ENCODE measurements around the gene TRIM10. TPM values are rescaled to one million over a fixed set of nuclear protein-coding genes. Genes with fewer than 3 reads are reported as not detected.

TRIM10 gene
- total and polyA plus RNA-seq, 7 donors, result 0.36 to 4.8 (median 3.1) TPM; not detected in 3

DNA sequence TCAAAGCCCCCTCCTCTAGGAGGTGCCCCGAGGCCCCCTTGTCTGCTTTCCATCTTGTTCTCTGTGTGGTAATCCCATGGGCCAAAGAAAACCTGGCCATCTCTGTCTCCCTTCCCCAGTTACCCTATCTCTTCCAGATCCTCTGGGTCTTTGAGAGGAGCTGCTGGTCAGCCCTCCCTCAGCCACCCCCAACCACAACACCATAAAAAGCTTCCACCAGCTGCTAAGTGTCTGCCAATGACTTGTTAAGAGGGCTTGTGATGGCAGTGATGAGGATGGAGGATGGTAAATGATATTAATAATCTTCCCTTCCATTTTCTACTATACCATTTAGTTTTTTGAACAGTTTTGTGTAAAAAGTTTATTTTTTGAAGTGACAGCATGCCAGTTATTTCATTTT is 34.9 kb upstream of the TRIM10 start:
- peaks cover 16 to 85% (median 41%) of the 10 kb centered on the region in 4 donors for H3K36me3 ChIP-seq
- no peak for TF ChIP-seq POLR2A (IDR thresholded peaks at IDR 0.05)
- no peak for TF ChIP-seq CTCF (IDR thresholded peaks at IDR 0.05)
- TF ChIP-seq EP300 (IDR thresholded peaks at IDR 0.05), result no peak
- TF ChIP-seq POLR2AphosphoS5 (IDR thresholded peaks at IDR 0.05), result no peak
- DNase-seq, result no peak

DNA sequence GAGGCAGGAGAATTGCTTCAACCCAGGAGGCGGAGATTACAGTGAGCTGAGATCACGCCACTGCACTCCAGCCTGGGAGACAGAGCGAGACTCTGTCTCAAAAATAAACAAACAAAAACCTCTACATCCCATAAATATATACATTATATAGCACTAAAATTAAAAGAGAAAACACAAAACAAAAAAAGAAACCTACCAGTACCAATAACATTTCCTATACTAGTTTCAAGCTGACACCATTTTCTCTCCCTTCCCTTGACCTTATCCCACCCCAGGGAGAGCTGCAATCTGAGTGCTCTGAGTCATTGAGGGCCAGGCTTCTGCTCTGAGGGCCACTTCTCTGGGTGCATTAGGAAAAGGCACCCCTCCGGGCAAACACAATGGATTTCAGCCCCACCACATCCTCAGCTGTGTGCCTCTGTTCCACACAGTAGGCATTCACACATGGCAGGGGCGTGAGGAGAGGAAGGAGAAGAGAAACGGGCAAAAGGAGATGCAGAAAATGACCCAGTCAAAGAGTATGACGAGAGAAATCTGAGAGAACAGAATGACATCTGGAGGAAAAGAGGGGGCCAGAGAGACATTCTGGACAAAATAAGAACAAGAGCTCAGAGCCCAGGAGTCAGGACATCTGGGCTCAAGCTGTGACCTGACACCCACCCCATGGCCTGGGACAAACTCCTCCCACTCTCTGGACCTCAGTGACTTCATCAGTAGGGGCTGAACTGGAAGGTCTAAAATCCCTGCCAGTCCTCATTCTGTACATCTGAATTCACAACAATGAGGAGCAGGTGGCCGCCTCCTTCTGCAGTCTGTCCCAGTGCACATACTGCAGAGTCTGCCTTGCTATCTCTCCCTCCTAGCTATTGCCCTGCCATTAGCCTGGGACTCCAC is 34.0 kb upstream of the TRIM10 start:
- peaks cover 13 to 85% (median 42%) of the 10 kb centered on the region in 4 donors for H3K36me3 ChIP-seq
- no peaks in the 10 kb centered on the region for H3K27me3 ChIP-seq
- no peaks in the 10 kb centered on the region for H3K9me3 ChIP-seq
- H3K4me3 ChIP-seq, result no peak overlapping the region
- WGBS, 2 donors, result 92 to 93% methylated on average over 8 of the region's 8 CpGs
- no peak for DNase-seq
- TF ChIP-seq CTCF (IDR thresholded peaks at IDR 0.05) (no peak), EP300 (IDR thresholded peaks at IDR 0.05) (no peak), POLR2AphosphoS5 (IDR thresholded peaks at IDR 0.05) (no peak), POLR2A (IDR thresholded peaks at IDR 0.05) (no peak)
- no peak overlapping the region for H3K27ac ChIP-seq
- H3K4me1 ChIP-seq, result no peaks in the 10 kb centered on the region
- intact Hi-C loops (cut with DNase I), result no loop called here

More for the DNA sequence above, 34.9 kb upstream of the TRIM10 start:
- intact Hi-C loops (cut with DNase I), result no loop called here
- WGBS, 2 donors, result 100% methylated on average over 1 of the region's 1 CpG
- H3K27ac ChIP-seq, result no peak overlapping the region
- no peaks in the 10 kb centered on the region for H3K27me3 ChIP-seq
- H3K9me3 ChIP-seq, result no peaks in the 10 kb centered on the region
- H3K4me3 ChIP-seq, result no peak overlapping the region
- H3K4me1 ChIP-seq, result no peaks in the 10 kb centered on the region

DNA sequence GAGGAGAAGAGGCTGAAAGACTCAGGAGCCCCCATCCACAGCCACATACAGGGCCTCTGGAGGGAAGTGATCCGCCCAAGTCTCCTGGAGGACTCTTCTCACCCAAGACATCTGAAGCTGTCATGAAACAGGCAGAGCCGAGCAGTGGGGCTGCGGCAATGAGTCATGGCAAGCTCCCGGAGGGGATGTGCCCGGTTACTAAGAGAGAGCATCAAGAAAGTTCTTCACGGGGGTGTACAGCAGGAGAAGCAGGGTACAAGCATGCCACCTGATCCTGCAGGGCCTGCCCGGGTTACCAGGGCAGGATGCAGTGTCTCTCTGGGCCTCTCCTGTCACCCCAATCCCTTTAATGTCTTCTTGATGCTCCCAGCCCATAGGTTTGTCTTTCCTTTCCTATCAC is 31.1 kb upstream of the TRIM10 start:
- Histone ChIP-seq H3K27me3 (no peaks in the 10 kb centered on the region), H3K27ac (no peak overlapping the region), H3K4me3 (no peak overlapping the region), H3K36me3 (peaks cover 0 to 86% (median 41%) of the 10 kb centered on the region in 4 donors), H3K9me3 (no peaks in the 10 kb centered on the region), H3K4me1 (no peaks in the 10 kb centered on the region)
- no peak for DNase-seq
- TF ChIP-seq POLR2AphosphoS5 (IDR thresholded peaks at IDR 0.05) (no peak), EP300 (IDR thresholded peaks at IDR 0.05) (no peak), CTCF (IDR thresholded peaks at IDR 0.05) (no peak), POLR2A (IDR thresholded peaks at IDR 0.05) (no peak)
- WGBS, 2 donors, result 92 to 94% methylated on average over 7 of the region's 7 CpGs
- intact Hi-C loops (cut with DNase I), result no loop called here

DNA sequence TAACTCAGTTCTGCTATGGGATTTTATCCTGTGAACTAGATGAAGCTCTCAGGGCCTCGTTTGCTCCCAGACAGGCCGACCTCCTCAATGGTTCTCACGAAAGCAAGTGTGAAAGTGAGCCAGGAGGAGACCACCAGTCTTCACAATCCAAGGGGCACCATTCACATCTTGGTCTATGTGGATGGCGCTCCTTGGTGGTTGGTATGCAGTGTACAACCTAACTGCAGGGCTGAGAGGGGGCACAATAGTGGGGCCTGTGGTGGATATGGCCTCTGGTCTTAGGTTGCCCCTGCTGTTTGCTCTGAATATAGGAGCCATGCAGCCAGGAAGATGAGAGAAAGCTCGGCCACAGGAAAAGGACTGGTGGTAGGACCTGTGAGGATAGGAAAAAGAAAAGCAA is 27.5 kb upstream of the TRIM10 start:
- TF ChIP-seq CTCF (IDR thresholded peaks at IDR 0.05) (no peak), POLR2AphosphoS5 (IDR thresholded peaks at IDR 0.05) (no peak), EP300 (IDR thresholded peaks at IDR 0.05) (no peak), POLR2A (IDR thresholded peaks at IDR 0.05) (no peak)
- 95 to 96% methylated on average over 5 of the region's 5 CpGs for WGBS, 2 donors
- no peaks in the 10 kb centered on the region for H3K9me3 ChIP-seq
- no peaks in the 10 kb centered on the region for H3K27me3 ChIP-seq
- intact Hi-C loops (cut with DNase I), result no loop called here
- no peak overlapping the region for H3K27ac ChIP-seq
- no peaks in the 10 kb centered on the region for H3K4me1 ChIP-seq
- no peak for DNase-seq
- peaks cover 12 to 79% (median 34%) of the 10 kb centered on the region in 4 donors for H3K36me3 ChIP-seq
- H3K4me3 ChIP-seq, result no peak overlapping the region
